ENCODE data around the gene NCKAP5.

Gene NCKAP5

GRCh38 chr2:133486771-133487191 is 81.5 kb downstream of the NCKAP5 start:
- Histone ChIP-seq H4K20me1 (ENCODE audit: insufficient read depth, low read length) (no peaks in the 10 kb centered on the region), H3K9me3 (ENCODE audit: low read length) (no peaks in the 10 kb centered on the region), H3K9me2 (ENCODE audit: low read depth, low read length) (no peaks in the 10 kb centered on the region), H3K27me3 (ENCODE audit: insufficient read depth, low read length) (no peaks in the 10 kb centered on the region), H3K4me3 (ENCODE audit: low read depth, low read length, poor library complexity, severe bottlenecking) (no peak overlapping the region), H3K27ac (ENCODE audit: low read depth, low read length, poor library complexity, severe bottlenecking) (no peak overlapping the region), H3K4me1 (ENCODE audit: insufficient read depth, low read length, severe bottlenecking) (no peaks in the 10 kb centered on the region), H3K36me3 (ENCODE audit: insufficient read depth, low read length) (no peaks in the 10 kb centered on the region), H3K9ac (ENCODE audit: low read length) (no peak overlapping the region), H2AFZ (ENCODE audit: low read length) (no peak overlapping the region), H3K4me2 (ENCODE audit: low read length) (no peak overlapping the region), H3K79me2 (ENCODE audit: insufficient read depth, low read length) (no peaks in the 10 kb centered on the region), H3F3A (ENCODE audit: insufficient read depth, low read length) (no peaks in the 10 kb centered on the region)
- TF ChIP-seq CTCF (IDR thresholded peaks at IDR 0.05; ENCODE audit: low read length), result no peak

DNA sequence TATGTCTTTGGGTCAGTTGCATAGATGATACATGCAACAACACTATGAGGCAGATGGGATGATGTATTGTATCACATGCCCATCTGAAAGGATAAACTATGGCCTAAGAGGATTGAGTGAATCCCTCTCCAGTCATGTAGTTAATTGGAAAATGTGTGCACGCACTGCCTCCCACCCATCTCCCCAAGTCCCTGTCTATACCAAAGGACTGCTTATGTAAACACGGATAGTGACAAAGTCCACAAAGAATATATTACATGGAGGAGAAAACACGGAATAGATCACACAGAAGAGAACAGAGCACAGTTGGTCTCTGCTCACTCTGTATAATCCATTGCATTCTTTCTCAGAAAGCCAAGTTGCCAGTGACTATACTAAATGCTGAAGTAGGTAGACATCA is 82.4 kb downstream of the NCKAP5 start:
- Histone ChIP-seq H4K20me1 (ENCODE audit: insufficient read depth, low read length) (no peaks in the 10 kb centered on the region), H3K9ac (ENCODE audit: low read length) (no peak overlapping the region), H3K36me3 (ENCODE audit: insufficient read depth, low read length) (no peaks in the 10 kb centered on the region), H3K27me3 (ENCODE audit: insufficient read depth, low read length) (no peaks in the 10 kb centered on the region), H3K4me2 (ENCODE audit: low read length) (no peak overlapping the region), H3K4me1 (ENCODE audit: insufficient read depth, low read length, severe bottlenecking) (no peaks in the 10 kb centered on the region), H3K9me2 (ENCODE audit: low read depth, low read length) (no peaks in the 10 kb centered on the region), H3K79me2 (ENCODE audit: insufficient read depth, low read length) (no peaks in the 10 kb centered on the region), H3F3A (ENCODE audit: insufficient read depth, low read length) (no peaks in the 10 kb centered on the region), H2AFZ (ENCODE audit: low read length) (no peak overlapping the region), H3K9me3 (ENCODE audit: low read length) (no peaks in the 10 kb centered on the region), H3K27ac (ENCODE audit: low read depth, low read length, poor library complexity, severe bottlenecking) (no peak overlapping the region), H3K4me3 (ENCODE audit: low read depth, low read length, poor library complexity, severe bottlenecking) (no peak overlapping the region)
- no peak for TF ChIP-seq EZH2 (IDR thresholded peaks at IDR 0.05; ENCODE audit: borderline replicate concordance, low read length)
- no peak for TF ChIP-seq CTCF (IDR thresholded peaks at IDR 0.05; ENCODE audit: low read length)

DNA sequence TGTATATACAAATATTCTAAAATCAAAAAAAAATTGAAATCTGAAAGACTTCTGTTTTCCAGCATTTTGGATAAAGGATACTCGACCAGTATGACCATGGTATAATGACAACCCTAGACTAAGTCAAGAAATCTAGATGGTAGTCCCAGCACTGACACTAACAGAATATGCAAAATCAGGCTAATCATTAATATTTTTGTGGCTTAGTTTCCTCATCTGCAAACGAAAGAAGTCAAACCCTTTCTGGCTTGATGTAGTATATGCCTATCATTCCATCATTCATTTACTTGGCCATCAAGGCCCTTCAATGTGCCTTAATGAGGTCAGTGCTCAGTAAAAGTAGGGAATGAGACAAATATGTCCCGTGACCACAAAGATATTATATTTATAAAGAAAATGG is 83.5 kb downstream of the NCKAP5 start:
- H4K20me1 ChIP-seq (ENCODE audit: insufficient read depth, low read length), result no peaks in the 10 kb centered on the region
- no peaks in the 10 kb centered on the region for H3F3A ChIP-seq (ENCODE audit: insufficient read depth, low read length)
- no peaks in the 10 kb centered on the region for H3K79me2 ChIP-seq (ENCODE audit: insufficient read depth, low read length)
- H3K9ac ChIP-seq (ENCODE audit: low read length), result no peak overlapping the region
- H3K9me2 ChIP-seq (ENCODE audit: low read depth, low read length), result no peaks in the 10 kb centered on the region
- H3K27ac ChIP-seq (ENCODE audit: low read depth, low read length, poor library complexity, severe bottlenecking), result no peak overlapping the region
- H3K36me3 ChIP-seq (ENCODE audit: insufficient read depth, low read length), result no peaks in the 10 kb centered on the region
- no peaks in the 10 kb centered on the region for H3K27me3 ChIP-seq (ENCODE audit: insufficient read depth, low read length)
- H2AFZ ChIP-seq (ENCODE audit: low read length), result no peak overlapping the region
- no peaks in the 10 kb centered on the region for H3K4me1 ChIP-seq (ENCODE audit: insufficient read depth, low read length, severe bottlenecking)
- H3K4me3 ChIP-seq (ENCODE audit: low read depth, low read length, poor library complexity, severe bottlenecking), result no peak overlapping the region
- TF ChIP-seq CTCF (IDR thresholded peaks at IDR 0.05; ENCODE audit: low read length), result no peak
- TF ChIP-seq EZH2 (IDR thresholded peaks at IDR 0.05; ENCODE audit: borderline replicate concordance, low read length), result no peak
- H3K9me3 ChIP-seq (ENCODE audit: low read length), result no peaks in the 10 kb centered on the region
- H3K4me2 ChIP-seq (ENCODE audit: low read length), result no peak overlapping the region
